NK-92 (cell line): ENCODE results near the gene ACVR1B.
A peak's percentile ranks its signal among the peaks of the same experiment; 100 is the strongest.

Experiments
- DNase-seq: peaks from one replicate; lab custom pipeline; 2025; ENCODE audit not compliant: unreplicated experiment; lab: John Stamatoyannopoulos, UW

ACVR1B gene

DNA sequence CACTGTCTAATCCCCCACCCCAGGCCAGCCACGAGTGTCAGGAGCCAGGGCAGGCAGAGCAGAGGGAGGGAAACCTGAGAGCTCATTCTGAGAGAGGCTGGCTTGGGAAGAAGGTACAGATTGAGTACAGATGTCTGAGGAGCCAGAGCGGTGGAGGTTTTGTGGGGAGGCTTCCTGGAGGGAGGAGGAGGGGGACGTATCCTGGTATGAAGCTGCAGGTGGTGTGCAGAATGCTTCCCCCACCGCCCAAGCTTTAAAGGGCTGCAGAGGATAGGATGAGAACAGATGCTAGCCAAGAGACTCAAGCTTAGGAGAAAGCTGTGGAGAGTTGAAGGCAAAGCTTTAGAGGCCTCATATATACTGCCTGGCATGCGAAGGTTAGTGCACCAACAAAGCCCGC lies 52.1 kb downstream of the ACVR1B start:
- DNase-seq, result no peak

DNA sequence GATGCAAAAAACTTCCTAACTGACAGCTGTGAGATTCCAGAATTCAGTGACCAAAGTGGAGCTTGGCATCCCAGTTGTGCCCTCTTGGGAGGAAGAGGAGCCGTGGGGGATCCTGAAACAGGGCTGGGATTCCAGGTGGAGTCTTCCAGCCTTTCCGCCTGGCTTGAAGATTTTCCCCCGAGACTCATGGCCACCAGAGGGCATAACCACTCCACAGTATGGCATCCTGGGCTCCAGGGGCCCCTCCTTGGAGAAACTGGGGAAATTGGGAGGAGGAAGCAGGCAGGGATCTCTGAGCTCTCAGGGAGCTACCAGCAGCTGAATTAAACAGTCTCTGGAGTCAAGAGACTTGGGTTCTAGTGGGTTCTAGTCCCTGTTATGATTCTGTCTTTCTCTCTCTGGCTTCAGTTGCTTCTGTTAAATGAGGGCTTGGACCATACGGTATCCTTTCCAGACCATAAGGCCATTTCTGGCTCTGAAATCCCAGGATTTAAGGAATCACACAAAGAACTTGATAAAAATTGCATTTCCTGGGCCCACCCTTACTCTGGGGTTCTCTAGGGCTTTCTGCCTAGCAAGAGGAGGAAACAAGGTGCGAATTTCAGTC lies 52.6 kb downstream of the ACVR1B start:
- no peak for DNase-seq

DNA sequence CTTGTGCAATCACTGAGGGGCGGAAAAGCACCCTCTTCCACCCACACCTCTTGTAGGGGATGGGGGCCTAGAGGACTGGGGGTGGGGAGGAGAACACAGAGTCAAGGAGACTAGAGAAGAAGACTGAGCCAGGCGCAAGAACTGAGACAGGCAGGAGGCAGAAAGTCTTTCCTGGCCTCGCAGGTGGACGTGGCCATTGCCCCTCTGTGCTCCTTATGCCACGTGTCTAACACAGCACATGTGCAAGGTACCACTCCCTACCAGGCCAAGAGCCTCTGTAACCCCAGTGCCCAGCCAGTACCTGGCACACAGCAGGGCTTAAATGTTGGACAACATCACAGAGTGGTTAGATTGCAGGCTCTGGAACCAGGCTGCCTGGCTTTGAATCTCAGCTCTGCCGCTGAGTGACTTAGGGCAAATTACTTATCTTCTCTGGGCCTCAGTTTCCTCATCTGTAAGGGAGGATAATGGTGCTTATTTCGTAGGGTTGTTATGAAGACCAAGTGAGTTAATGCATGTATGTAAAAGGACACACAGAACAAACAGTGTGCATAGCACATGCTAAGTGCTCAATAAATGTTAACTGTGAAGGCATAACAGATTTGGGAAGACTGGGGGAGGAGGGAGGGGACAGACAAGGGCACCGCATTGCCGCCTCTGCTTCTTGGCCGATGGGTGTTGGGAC lies 53.9 kb downstream of the ACVR1B start:
- no peak for DNase-seq

DNA sequence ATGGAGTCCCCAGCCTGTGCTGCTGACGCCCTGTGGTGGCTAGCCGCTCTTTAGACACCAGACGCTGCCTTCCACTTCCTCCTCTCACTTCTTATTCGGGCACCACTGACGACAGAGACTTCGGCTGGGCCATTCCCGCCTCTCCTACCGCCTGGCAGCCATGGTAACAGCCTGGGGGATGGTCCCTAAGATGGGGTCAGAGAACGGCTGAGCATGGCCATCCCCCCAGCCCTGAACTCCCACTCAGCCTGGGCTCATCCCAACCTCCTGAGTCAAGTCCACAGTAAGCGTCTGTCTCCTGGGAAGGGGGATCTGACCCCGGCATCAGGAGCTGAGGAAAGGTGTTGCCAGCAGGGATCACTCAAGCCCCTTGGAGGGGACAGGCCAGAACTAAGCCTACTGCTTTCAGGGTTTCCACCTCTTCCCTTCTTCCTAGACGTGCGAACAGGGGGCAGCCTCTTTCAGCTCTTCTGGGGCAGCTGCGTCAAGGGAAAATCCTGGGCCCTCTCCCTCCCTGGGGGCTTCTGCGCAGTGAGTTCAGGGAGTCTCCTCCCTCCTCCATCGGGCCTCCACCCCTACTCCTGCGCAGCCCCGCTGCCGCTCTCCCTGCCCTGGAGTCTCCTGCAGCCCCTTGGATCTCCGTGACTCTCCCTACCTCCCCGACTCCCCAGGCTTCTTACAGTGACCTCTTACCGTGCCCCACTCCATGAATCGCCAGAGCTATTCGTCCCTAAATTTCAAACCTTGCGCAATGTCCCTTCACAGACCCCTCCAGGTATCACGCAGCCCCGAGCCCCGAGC lies 54.6 kb downstream of the ACVR1B start:
- no peak for DNase-seq

- peak; percentile 44 for DNase-seq
Measured at GRCh38 chr12:52006726-52007157, 55.2 kb downstream of the ACVR1B start, which contains the start of gene TAMALIN. Gene TAMALIN (plus strand): TSS chr12:52006946. CDS start chr12:52007020, 74 bp downstream.

DNA sequence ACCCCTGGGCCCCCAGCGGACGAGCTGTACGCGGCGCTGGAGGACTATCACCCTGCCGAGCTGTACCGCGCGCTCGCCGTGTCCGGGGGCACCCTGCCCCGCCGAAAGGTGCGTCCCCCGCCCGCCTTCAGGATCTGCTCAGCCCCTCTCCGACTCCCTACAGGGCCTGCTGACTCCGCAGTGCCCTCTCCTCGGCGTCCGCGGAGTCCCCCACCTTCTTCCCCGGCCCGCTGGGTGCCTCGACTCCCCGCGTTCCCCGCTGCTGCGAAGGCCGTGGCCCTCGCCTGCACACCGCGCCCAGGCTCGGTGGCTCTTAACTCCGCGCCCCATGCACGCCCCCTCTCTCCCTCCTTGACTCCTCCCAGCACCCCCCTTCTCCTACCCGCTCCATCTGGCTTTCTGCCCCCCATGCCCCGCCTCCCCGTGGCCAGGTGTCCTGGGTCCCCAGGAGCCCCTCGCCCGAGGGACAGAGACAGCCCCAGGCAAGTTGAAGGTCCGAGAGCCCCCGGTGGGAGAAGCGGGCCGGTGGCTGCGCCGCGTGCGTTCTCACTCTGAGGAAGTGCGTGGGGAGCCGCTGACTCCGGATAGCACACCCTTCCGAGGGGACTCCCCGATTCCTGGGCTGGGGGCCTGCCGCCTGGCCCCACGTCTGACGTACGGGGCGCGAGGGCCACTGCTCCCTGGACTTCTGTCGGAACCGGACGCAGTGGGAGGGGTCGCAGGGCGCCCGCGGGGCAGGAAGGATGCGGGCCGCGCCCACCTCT lies 55.8 kb downstream of the ACVR1B start:
- no peak for DNase-seq

- no peak for DNase-seq
Measured at GRCh38 chr12:52007982-52008510, 56.5 kb downstream of the ACVR1B start.

DNA sequence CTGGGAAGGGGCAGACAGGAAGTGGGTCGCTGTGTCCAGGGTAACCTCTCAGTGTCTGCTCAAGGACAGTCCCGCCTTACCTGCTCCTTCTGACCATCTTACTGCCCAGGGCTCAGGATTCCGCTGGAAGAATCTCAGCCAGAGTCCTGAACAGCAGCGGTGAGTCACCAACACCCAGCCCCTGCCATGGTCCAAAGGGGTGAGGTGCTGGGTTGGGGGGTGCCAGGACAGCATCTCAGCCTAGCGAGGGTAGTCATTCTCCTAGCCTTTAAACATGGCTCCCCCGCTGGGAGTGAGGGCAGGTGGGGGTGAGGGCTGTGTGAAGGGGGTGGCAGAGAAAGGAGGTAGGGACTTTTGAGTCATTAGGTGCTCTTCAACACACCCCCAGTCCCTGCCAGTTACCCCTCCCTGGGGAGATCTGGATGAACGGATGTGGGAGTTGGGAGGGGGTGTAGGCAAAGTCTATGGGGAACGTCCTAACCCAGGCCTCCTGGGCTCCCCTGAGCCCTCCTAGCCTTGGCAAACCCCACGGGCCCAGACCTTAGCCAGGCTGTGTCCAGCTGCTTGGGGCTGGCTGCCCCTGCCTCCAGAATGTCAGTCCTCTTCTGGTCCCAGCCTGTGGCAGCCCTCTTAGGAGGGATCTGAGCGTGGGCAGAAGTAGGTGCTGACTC lies 57.7 kb downstream of the ACVR1B start:
- DNase-seq, result no peak

GRCh38 chr12:52010152-52010622 lies 58.7 kb downstream of the ACVR1B start:
- DNase-seq, result no peak

DNA sequence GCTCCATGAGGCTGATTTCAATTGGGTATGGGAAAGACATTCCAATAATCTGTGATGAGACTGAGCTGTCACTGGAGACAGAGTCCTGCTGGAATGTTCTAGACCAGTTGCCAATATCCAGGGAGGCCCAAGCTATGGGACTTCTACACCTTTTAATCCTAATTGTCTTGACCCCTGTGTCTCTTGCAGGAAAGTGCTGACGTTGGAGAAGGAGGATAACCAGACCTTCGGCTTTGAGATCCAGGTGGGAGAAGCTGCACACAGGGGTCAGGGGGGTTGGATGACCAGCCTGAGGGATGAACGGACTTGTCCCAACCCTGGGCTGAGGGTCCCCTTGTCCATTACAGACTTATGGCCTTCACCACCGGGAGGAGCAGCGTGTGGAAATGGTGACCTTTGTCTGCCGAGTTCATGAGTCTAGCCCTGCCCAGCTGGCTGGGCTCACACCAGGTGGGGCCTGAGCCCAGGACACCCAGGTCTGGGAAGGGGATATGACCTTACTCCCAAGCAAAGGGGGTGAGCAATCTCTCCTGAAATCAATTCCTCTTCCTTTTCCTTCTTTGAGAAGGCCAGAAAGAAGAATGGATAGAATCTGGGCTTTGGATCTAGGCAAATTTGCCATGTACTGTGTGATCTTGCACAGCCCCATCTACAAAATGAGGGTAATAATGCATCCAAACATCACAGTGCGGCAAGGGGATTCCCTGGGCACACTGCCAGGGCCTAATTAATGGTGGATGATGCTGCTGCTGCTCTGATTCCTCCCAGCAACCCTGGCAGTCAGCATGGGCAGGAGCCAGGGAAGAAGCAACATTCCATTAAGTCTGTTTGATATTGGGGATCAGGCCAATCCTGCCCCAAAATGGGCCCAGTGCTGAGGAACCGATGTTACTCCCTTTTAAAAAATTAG lies 59.4 kb downstream of the ACVR1B start:
- DNase-seq, result no peak

DNA sequence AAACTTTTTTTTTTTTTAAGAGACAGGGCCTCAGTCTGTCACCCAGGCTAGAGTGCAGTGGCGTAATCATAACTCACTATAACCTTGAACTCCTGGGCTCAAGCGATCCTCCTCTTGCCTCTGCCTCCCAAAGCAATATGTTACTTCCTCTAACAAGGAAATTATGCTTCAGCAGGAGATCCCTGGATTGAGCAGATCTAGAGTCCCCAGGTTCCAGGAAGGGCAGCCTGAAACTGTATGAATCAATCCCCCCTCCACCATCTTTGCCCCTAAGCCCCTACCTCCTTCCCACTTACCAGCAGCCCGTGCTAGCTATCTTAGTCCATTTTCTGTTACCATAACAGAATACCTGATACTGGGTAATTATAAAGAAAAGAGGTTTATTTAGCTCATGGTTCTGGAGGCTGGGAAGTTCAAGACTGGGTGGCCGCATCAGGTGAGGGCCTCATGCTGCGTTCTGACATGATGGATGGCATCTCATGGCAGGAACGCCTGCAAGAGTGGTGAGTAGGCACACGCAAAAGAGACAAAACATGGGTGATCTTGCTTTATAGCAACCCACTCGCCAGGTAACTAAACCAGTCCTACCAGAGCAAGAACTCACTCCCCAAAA lies 60.2 kb downstream of the ACVR1B start:
- DNase-seq, result no peak

DNA sequence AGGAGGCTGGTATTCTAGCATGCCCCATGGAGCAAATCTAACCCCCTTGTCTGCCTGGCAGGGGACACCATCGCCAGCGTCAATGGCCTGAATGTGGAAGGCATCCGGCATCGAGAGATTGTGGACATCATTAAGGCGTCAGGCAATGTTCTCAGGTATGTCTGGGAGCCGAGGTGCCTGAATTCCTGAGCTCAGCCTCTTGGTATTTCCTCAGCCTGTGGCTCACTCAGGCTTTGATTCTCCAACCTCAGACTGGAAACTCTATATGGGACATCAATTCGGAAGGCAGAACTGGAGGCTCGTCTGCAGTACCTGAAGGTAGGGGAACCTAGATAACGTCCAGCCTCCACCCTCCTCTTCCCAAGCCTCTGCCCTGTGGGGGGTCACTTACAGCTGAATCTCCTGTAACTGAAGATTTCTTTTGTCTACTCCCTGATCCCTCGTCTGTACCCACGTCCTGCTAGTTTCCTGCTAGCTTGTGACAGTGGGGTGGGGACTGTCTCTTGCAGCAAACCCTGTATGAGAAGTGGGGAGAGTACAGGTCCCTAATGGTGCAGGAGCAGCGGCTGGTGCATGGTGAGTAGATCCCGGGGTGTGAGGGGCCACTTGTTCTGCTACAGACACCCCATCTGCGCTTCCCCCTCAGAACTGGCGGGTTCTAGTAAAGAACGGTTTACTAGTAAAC lies 62.3 kb downstream of the ACVR1B start:
- DNase-seq, result no peak

DNA sequence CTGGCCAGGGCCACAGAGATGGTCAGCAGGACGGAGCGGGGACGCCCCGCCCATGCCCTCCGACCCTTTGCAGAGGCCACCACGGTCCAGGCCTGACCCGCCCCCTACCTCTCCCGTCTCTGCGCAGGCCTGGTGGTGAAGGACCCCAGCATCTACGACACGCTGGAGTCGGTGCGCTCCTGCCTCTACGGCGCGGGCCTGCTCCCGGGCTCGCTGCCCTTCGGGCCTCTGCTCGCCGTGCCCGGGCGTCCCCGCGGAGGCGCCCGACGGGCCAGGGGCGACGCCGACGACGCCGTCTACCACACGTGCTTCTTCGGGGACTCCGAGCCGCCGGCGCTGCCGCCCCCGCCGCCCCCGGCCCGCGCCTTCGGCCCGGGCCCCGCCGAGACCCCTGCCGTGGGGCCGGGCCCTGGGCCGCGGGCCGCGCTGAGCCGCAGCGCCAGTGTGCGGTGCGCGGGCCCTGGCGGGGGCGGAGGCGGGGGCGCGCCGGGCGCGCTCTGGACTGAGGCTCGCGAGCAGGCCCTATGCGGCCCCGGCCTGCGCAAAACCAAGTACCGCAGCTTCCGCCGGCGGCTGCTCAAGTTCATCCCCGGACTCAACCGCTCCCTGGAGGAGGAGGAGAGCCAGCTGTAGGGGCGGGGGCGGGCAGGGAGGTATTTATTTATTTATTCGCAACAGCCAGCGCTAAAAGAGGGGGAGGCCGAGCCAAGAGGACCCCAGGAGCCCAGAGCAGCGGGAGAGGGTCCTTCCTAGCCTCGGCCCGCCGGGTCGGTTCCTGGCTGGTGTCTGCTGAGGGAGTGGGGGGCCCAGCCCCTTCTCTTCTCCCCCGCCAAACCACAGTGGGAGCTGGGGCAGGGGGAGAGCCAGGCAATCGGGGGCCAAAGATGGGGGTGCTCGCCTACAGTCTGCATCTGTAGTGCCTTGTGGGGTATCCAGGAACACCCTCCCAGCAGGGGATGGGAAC lies 63.4 kb downstream of the ACVR1B start:
- no peak for DNase-seq

DNA sequence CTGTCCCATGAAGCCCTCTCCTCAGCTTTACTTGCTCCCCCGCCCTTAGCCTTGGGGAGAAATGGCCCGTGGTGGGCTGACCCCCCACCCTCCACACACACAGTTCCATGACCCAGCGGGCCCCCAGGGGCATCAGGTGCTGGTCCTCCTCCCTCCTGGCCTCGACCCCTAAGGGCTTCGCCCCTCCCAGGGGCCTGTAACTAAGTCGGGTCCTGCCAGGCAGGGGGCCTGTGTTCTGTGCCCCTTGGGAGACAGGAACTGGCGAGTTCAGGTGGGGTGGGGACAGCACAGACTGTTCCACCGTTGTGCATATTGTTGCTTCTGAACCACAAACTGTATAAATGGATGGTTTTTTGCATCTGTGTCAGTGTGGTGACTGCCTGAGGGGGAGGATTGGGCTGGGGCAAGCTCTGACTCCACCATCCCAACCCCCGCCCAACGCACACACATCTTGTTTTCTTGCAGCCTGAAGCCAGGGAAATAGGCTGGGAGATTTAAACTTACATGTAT lies 64.1 kb downstream of the ACVR1B start:
- no peak for DNase-seq

- no peak for DNase-seq
Measured at GRCh38 chr12:52018433-52019112, 67.1 kb downstream of the ACVR1B start.

DNA sequence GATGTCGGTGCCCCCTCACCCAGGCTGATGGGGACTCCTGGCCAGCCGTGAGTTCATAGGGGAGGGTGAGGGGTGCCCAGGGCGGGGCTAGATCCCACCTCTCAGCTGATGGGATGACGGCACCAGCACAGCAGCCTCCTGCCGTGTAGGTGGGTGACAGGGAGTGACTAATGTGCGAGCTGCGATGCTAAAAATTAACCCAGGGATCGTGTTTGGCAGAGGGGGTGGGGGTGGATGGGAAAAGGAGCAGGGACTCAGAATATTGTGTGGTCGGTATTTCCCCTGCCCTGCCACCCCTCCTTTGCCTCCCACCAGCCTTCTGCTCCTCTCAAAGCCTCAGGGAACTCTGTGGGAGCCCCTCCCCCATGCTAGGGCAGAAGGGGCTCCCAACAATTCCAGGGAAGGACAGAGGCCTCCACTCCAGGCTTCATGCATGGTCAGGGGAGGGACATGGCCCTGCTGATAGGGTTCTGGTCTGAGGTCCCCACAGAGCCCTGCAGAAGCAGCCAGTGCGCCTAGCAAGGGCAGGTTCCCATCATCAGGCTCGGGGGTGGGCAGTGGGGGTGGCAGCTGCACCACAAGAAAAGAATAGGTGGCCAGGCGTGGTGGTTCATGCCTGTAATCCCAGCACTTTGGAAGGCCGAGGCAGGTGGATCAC lies 67.7 kb downstream of the ACVR1B start:
- DNase-seq, result no peak
